Duodenal mucosa (tissue), 2 donors: Measurements from ENCODE around the gene FOXE3.

Experiments used
- H3K27ac ChIP-seq: one replicate; pipeline ENCODE4 v1.7.0; 2013; ENCODE audit warnings: low read depth, low read length
- H3K27me3 ChIP-seq, 2 donors: one replicate each; pipeline ENCODE4 v1.7.0; 2013; ENCODE audit warnings: low read length in 2 of 2, control low read depth in 1 of 2; ENCODE audit not compliant: insufficient read depth in 2 of 2, control insufficient read depth in 1 of 2
- H3K36me3 ChIP-seq, 2 donors: one replicate each; pipeline ENCODE4 v1.7.0; 2013; ENCODE audit warnings: low read length in 2 of 2, control low read depth in 1 of 2; ENCODE audit not compliant: insufficient read depth in 2 of 2, control insufficient read depth in 1 of 2
- H3K4me1 ChIP-seq, 2 donors: one replicate each; pipeline ENCODE4 v1.7.0; 2013; ENCODE audit warnings: low read length in 2 of 2, control low read depth in 1 of 2; ENCODE audit not compliant: insufficient read depth in 2 of 2, control insufficient read depth in 1 of 2
- H3K4me3 ChIP-seq, 2 donors: one replicate each; pipeline ENCODE4 v1.7.0; 2013; ENCODE audit warnings: low read length in 2 of 2, low read depth in 1 of 2
- H3K9ac ChIP-seq, 2 donors: one replicate each; pipeline ENCODE4 v1.7.0; 2013; ENCODE audit warnings: low read length in 2 of 2, low read depth in 1 of 2
- H3K9me3 ChIP-seq, 2 donors: one replicate each; pipeline ENCODE4 v1.7.0; 2013; ENCODE audit warnings: low read length in 2 of 2, control low read depth in 1 of 2; ENCODE audit not compliant: control insufficient read depth in 1 of 2

The FOXE3 gene

DNA sequence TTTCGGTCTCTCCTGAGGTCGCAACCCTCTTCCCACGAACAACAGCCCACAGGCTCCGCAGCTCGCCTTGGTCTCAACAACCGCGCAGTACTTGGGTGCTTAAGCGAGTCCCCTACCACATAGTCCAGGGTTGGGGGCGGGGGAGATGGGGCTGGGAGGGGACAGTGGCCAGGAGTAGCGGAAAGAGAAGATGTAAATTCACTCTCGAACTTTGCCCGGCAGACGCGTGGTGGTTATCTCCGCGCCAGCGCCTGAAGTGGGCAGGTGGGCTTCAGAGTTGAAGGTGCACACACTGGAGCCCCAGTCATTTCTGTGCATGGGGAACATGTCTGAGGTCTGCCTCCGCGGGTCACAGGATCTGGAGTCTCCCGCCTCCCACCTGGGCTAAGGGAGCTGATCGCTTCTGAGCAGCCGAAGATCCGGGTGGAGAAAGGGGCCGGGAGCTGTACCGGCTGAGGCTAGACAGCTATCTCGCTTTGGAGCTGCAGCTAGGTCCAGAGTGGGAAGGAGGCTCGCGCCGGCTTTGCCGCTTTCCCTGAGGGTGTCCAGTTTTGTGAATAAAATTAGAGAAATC is 17.5 kb downstream of the FOXE3 start:
- Histone ChIP-seq H3K4me3 (no peak overlapping the region), H3K9ac (no peak overlapping the region), H3K27me3 (peaks cover 7 to 47% of the 10 kb centered on the region in 2 donors), H3K27ac (no peak overlapping the region), H3K4me1 (peaks cover 20 to 25% of the 10 kb centered on the region in 2 donors), H3K9me3 (no peaks in the 10 kb centered on the region), H3K36me3 (no peaks in the 10 kb centered on the region)

DNA sequence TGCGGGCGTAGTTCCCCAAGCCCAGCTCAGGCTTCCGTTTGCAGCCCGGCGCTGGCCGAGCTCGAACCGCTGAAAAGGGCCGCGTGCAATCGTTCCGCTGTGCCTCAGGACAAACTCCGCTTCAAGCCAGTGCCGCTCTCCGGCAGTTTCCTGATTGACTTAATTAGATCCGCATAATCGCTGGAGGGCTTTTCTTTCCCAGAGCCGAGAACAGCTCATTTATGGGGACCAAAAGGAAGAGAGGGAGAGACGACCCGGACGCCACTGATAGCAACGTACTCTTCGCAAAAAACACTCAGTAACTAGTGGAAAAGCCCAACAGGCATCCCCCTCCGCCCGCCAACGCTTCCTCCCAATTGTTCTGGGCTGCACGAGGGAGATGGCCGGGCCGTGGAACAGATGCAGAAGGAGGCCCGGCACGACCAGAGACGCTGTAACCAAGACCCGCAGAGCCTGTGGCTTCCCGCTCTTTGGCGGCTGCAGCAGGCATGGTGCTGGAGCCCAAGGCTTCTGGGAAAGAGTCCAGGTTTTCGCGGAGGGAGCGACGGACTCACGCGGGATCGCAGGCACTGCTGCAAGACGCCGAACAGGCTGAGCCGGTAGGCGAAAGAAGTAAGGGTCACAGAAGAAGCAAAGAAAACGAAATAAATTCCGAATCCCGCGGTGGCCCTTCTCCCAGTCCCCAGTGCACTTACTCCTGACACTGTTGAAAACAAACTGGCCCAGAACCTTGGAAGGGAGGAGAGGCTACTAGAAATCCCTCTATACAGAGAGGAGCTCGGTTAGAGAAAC is 18.2 kb downstream of the FOXE3 start:
- Histone ChIP-seq H3K36me3 (no peaks in the 10 kb centered on the region), H3K4me1 (peaks cover 20 to 25% of the 10 kb centered on the region in 2 donors), H3K27me3 (peaks cover 7 to 47% of the 10 kb centered on the region in 2 donors), H3K9me3 (no peaks in the 10 kb centered on the region), H3K4me3 (no peak overlapping the region), H3K27ac (no peak overlapping the region), H3K9ac (no peak overlapping the region)

DNA sequence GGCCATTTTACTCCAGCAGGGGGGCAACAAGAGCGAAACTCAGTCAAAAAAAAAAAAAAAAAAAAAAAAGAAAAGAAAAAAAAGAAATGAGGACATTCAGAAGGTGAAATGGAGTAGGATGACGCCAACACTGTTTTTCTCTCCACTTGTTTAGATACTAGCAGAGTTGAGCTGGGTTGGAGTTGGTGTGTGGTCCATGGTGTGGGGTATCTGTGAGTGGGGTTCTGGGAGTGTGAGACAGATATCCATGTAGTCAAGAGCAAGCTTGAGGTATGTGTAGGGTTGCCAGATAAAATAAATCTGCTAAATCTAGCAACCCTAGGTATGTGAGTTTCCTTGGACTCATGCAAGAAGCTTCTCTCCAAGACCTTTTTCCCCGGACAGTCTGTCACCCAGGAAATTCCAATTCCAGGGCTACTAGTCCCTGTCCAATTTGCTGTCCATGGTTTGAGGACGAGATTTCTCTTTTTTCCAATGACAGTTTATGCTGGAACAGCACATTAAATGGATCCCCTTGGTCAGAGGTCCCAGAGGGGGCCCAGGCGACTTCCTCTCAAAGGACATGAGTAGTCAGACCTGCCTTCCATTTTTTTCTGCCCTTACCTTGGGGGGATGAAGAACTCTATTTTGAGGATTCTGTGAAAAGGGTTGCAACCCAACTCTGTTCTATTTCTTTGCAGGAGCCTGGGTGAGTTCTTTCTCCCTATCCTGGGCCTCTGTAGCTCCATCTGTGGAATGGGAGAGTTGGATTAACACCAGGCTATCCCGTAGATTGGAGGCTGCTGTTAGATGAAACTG is 19.6 kb downstream of the FOXE3 start:
- H3K27me3 ChIP-seq: peaks cover 15 to 47% of the 10 kb centered on the region in 2 donors
- H3K36me3 ChIP-seq: no peaks in the 10 kb centered on the region
- H3K27ac ChIP-seq: no peak overlapping the region
- H3K9ac ChIP-seq: peak overlapping the region in 1 of 2 donors; percentile 74
- H3K9me3 ChIP-seq: no peaks in the 10 kb centered on the region
- H3K4me1 ChIP-seq: peaks cover 20 to 25% of the 10 kb centered on the region in 2 donors
- H3K4me3 ChIP-seq: peak overlapping the region; percentile 59 to 63

DNA sequence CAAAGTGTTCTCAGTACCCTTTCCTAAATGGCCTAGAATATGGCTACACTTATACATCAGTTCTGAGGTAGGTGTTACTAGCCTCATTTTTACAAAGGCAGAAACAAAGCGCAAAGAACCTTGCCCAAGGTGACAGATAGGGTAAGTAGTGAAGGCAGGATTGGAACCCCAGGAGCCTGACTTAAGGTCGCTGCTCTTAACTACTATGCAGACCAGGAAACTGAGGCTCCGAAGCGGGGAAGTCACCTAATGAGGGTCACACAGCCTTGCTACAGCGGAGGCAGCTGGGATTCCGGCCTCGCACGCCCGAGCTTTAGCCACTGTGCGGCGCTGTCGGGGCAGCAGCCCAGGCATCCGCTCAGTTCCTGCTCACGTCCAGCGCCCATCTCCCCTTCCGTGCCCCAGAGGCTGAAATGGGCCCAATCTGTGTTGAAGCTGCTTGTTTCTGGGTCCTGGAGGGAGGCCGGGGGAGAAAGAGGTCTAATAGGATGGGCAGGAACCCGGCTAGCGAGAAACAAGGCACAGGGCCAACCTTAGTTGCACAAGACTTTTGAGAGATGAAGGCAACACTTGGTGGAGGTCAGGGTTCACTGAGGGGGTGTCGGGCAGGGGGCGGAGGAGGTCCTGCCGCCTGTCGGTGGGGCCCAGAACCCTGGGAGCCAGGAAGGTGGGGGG is 20.4 kb downstream of the FOXE3 start:
- peak overlapping the region; percentile 34 to 74 for H3K9ac ChIP-seq
- no peak overlapping the region for H3K27ac ChIP-seq
- H3K4me1 ChIP-seq: peaks cover 20 to 25% of the 10 kb centered on the region in 2 donors

DNA sequence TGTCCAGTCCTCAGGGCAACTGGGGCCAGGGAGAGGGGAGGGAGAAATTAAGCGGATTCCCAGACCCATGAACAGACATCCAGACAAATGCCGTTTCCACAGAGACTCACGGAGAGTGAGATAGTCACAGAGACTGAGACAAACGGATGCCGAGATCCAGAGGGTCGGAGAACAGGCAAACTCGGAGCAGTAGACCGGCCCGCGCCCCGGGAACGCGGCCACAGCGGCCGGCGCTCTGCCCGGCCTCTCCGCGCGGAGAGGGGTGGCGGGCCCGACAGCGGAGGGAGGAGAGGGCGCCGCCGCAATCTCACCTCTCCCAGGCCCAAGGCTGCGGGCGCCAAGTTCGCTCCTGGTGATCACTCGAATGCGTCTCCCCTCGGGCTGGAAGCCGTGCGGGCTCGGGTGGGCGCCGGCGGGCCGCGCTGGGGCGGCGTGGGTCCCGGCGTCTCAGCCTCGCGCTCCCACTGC is 20.9 kb downstream of the FOXE3 start:
- peak overlapping the region; percentile 89 for H3K27ac ChIP-seq
- peaks cover 20 to 52% of the 10 kb centered on the region in 2 donors for H3K27me3 ChIP-seq

More for the DNA sequence above, 20.4 kb downstream of the FOXE3 start:
- Histone ChIP-seq H3K36me3 (no peaks in the 10 kb centered on the region), H3K9me3 (no peaks in the 10 kb centered on the region), H3K27me3 (peaks cover 15 to 47% of the 10 kb centered on the region in 2 donors), H3K4me3 (peak overlapping the region; percentile 59 to 63)

DNA sequence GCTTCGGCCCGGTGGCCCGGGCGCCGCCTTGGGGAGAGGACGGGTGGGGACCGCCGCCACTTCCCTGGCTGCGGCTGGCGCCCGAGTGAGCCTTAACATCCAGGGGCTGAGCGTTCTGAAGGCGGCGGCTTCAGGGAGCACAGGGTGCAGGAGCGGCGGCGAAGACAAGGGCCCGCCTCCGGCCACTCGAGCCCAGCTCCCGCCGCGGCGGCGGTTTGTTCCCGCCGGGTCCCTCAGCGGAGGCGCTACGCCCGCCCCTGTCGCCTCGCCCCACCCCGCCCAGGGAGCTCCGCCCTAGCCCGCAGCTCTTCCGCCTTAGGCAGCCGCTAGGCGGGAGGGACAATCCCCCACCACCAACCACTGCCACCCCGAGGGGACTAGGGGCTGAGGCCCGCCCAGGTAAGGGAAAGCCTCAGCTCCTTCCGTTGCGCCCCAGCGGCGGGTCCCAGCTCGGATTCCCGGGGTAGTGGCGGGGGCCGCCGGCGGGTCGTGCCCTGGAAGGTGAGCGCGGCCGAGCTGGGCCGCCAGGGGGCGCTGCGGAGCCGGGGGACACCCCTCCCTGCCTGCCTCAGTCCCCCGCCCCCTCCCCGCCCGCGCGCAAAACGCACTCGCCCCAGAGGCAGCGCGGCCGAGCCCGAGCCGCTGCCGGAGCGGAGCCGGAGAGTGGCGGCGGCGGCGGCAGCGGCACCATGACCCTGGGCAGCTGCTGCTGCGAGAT is 21.5 kb downstream of the FOXE3 start, which contains the start of gene FOXD2:
FOXD2 (plus strand) TSS at position 598 of the 718 bp plus-strand sequence; CDS start at position 690, 92 bp downstream.
- H3K9ac ChIP-seq: peak within 1 kb of the TSS; percentile 34 to 81

More for the DNA sequence above, 20.9 kb downstream of the FOXE3 start:
- peak overlapping the region; percentile 34 to 74 for H3K9ac ChIP-seq
- H3K9me3 ChIP-seq: no peaks in the 10 kb centered on the region
- peaks cover 20 to 25% of the 10 kb centered on the region in 2 donors for H3K4me1 ChIP-seq
- peak overlapping the region; percentile 59 to 63 for H3K4me3 ChIP-seq
- no peaks in the 10 kb centered on the region for H3K36me3 ChIP-seq

DNA sequence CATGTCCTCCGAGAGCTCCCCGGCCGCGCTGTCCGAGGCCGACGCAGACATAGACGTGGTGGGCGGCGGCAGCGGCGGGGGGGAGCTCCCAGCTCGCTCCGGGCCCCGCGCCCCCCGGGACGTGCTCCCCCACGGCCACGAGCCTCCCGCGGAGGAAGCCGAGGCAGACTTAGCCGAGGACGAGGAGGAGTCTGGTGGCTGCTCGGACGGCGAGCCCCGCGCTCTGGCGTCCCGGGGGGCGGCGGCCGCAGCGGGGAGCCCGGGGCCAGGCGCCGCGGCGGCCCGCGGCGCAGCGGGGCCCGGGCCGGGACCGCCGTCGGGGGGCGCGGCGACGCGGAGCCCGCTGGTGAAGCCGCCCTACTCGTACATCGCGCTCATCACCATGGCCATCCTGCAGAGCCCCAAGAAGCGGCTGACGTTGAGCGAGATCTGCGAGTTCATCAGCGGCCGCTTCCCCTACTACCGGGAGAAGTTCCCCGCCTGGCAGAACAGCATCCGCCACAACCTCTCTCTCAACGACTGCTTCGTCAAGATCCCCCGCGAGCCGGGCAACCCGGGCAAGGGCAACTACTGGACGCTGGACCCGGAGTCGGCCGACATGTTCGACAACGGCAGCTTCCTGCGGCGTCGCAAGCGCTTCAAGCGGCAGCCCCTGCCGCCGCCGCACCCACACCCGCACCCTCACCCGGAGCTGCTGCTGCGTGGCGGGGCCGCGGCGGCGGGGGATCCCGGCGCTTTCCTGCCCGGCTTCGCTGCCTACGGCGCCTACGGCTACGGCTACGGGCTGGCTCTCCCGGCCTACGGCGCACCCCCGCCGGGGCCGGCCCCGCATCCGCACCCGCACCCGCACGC is 22.3 kb downstream of the FOXE3 start:
- H3K27me3 ChIP-seq: peaks cover 34 to 52% of the 10 kb centered on the region in 2 donors
- peak overlapping the region; percentile 89 for H3K27ac ChIP-seq

More for the DNA sequence above, 21.5 kb downstream of the FOXE3 start, which contains the start of gene FOXD2:
- H3K27ac ChIP-seq: peak within 1 kb of the TSS; percentile 89
- H3K9me3 ChIP-seq: no peaks in the 10 kb centered on the region
- peaks cover 20 to 23% of the 10 kb centered on the region in 2 donors for H3K4me1 ChIP-seq
- H3K27me3 ChIP-seq: peaks cover 26 to 52% of the 10 kb centered on the region in 2 donors
- peak within 1 kb of the TSS; percentile 59 to 63 for H3K4me3 ChIP-seq
- no peaks in the 10 kb centered on the region for H3K36me3 ChIP-seq

DNA sequence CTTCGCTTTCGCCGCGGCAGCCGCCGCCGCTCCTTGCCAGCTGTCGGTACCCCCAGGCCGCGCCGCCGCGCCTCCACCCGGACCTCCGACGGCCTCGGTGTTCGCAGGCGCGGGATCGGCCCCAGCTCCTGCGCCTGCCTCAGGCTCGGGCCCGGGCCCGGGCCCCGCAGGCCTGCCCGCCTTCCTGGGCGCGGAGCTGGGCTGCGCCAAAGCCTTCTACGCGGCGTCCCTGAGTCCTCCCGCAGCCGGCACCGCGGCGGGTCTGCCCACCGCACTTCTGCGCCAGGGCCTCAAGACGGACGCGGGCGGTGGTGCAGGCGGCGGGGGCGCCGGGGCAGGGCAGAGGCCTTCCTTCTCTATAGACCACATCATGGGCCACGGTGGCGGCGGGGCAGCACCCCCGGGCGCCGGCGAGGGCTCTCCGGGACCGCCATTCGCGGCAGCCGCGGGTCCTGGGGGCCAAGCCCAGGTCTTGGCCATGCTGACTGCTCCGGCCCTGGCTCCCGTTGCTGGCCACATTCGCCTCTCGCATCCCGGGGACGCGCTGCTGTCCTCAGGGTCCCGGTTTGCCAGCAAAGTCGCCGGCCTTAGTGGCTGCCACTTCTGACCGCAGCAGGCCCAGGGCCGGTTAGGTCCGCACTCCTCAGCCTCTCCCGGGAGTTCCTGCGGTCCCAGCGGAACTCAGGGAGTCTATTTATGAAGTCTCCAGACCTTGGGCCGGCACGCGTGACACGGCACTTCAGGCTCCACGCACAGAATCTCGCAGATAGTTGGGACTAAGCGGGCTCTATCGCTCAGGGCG is 23.1 kb downstream of the FOXE3 start:
- Histone ChIP-seq H3K4me3 (no peak overlapping the region), H3K27me3 (peaks cover 42 to 53% of the 10 kb centered on the region in 2 donors), H3K36me3 (no peaks in the 10 kb centered on the region), H3K9ac (no peak overlapping the region), H3K27ac (no peak overlapping the region), H3K9me3 (no peaks in the 10 kb centered on the region), H3K4me1 (peaks cover 13 to 15% of the 10 kb centered on the region in 2 donors)

More for the DNA sequence above, 22.3 kb downstream of the FOXE3 start:
- H3K36me3 ChIP-seq: no peaks in the 10 kb centered on the region
- H3K9ac ChIP-seq: peak overlapping the region in 1 of 2 donors; percentile 18
- H3K4me3 ChIP-seq: peak overlapping the region; percentile 59 to 63
- H3K4me1 ChIP-seq: peaks cover 19 to 20% of the 10 kb centered on the region in 2 donors
- no peaks in the 10 kb centered on the region for H3K9me3 ChIP-seq
